SK-N-MC (cell line): ENCODE data around the gene USPL1.

ENCODE experiments used
- EZH2 ChIP-seq: fragments of 200-600 bp; sonication (generic); IDR thresholded peaks from one replicate; pipeline ENCODE4 v1.6.1; 2017; ENCODE audit warnings: antibody characterized with exemption
- FOXP2 ChIP-seq: optimal IDR thresholded peaks from 2 replicates; pipeline ENCODE3; 2011; ENCODE audit warnings: mild to moderate bottlenecking, moderate library complexity; ENCODE audit not compliant: insufficient read depth; ENCODE audit errors: extremely low read length, control extremely low read depth
- POLR2AphosphoS5 ChIP-seq: IDR thresholded peaks from 2 replicates; pipeline ENCODE4 v1.6.1; 2012; ENCODE audit warnings: mild to moderate bottlenecking, low read depth, low read length, borderline replicate concordance

GRCh38 chr13:30615481-30615865 is 2.2 kb upstream of the USPL1 start:
- TF ChIP-seq POLR2AphosphoS5 (no peak), EZH2 (no peak), FOXP2 (no peak)
